ENCODE measurements around the gene HOXC11.

The HOXC11 gene

DNA sequence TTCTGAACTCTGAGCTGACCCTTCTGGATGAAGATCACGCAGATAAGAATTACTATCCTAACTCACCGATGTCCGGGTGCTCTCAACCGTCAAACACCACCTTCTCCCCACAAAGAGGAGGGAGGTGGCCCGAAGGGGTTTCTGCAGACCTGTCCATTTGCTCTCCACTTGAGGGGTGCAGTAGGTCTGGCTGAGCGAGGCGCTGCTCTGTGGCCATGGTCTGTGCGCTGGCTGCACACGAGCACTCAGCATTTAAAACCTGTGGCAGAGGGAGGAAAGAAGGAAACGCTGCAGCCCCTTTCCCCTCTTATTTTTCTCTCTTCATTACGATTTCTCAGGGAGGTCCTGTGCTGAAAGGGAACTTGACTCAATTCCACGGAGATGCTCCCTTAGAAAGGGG is 35.8 kb upstream of the HOXC11 start:
- H3K27ac ChIP-seq (ENCODE audit: low read length): no peak overlapping the region
- H3K27me3 ChIP-seq (ENCODE audit: low read depth, low read length): peaks cover 81% of the 10 kb centered on the region
- no peaks in the 10 kb centered on the region for H3K9me3 ChIP-seq (ENCODE audit: control insufficient read depth in 1 of 2, low read length in 2 of 2)
- H3K4me1 ChIP-seq (ENCODE audit: control insufficient read depth in 1 of 2, insufficient read depth in 2 of 2, low read length in 2 of 2): peaks cover 0 to 23% of the 10 kb centered on the region in 2 donors
- no peaks in the 10 kb centered on the region for H3K36me3 ChIP-seq (ENCODE audit: control insufficient read depth in 1 of 2, insufficient read depth in 2 of 2, low read length in 2 of 2)
- no peak overlapping the region for H3K4me3 ChIP-seq (ENCODE audit: low read depth in 1 of 2, low read length in 2 of 2)

- no peak overlapping the region for H3K4me3 ChIP-seq (ENCODE audit: low read depth in 1 of 2, low read length in 2 of 2)
- no peaks in the 10 kb centered on the region for H3K36me3 ChIP-seq (ENCODE audit: control insufficient read depth in 1 of 2, insufficient read depth in 2 of 2, low read length in 2 of 2)
- H3K27me3 ChIP-seq (ENCODE audit: low read depth, low read length): peaks cover 78% of the 10 kb centered on the region
- peaks cover 0 to 23% of the 10 kb centered on the region in 2 donors for H3K4me1 ChIP-seq (ENCODE audit: control insufficient read depth in 1 of 2, insufficient read depth in 2 of 2, low read length in 2 of 2)
- H3K9me3 ChIP-seq (ENCODE audit: control insufficient read depth in 1 of 2, low read length in 2 of 2): no peaks in the 10 kb centered on the region
- H3K27ac ChIP-seq (ENCODE audit: low read length): no peak overlapping the region
Observed at GRCh38 chr12:53937596-53938325, 35.2 kb upstream of the HOXC11 start.

- Histone ChIP-seq H3K27ac (ENCODE audit: low read length) (no peak within 1 kb of the TSS), H3K4me1 (ENCODE audit: control insufficient read depth in 1 of 2, insufficient read depth in 2 of 2, low read length in 2 of 2) (peaks cover 0 to 23% of the 10 kb centered on the region in 2 donors), H3K4me3 (ENCODE audit: low read depth in 1 of 2, low read length in 2 of 2) (no peak within 1 kb of the TSS), H3K36me3 (ENCODE audit: control insufficient read depth in 1 of 2, insufficient read depth in 2 of 2, low read length in 2 of 2) (no peaks in the 10 kb centered on the region), H3K27me3 (ENCODE audit: low read depth, low read length) (peaks cover 74% of the 10 kb centered on the region), H3K9me3 (ENCODE audit: control insufficient read depth in 1 of 2, low read length in 2 of 2) (no peaks in the 10 kb centered on the region)
Observed at GRCh38 chr12:53938326-53939140, 34.4 kb upstream of the HOXC11 start, which contains the start of gene HOXC13. Gene HOXC13, plus strand, starts transcription at chr12:53938831. Its CDS starts 76 bp downstream, at chr12:53938907.

DNA sequence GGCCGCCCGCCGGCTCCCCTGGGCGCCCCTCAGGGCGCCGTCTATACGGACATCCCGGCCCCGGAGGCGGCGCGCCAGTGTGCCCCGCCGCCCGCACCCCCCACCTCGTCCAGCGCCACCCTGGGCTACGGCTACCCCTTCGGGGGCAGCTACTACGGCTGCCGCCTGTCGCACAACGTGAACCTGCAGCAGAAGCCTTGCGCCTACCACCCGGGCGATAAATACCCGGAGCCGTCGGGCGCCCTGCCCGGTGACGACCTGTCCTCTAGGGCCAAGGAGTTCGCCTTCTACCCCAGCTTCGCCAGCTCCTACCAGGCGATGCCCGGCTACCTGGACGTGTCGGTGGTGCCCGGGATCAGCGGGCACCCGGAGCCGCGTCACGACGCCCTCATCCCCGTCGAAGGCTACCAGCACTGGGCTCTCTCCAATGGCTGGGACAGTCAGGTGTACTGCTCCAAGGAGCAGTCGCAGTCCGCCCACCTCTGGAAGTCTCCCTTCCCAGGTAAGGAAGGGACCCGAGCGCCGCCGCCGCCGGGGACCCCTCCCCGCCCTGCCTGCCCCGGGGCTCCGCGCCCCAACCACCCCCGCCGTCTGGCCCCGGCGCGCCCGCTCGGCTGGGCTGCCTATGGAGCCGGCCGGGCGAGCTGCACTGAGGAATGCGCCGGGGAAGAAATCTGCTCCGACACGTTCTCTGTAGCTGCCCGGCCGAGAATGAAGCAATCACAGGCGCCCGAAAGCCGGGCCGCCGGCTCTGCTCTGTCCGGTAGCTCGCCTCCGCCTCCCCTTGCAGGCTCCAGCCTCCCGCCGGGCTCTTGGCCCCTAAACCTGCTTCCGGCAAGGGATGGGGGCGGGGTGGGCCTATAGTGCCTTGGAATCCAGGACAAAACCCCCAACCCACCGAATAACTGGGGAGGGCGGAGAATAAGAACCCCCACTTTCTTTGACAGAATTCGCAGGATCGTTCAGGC is 33.5 kb upstream of the HOXC11 start:
- no peak overlapping the region for H3K4me3 ChIP-seq (ENCODE audit: low read depth in 1 of 2, low read length in 2 of 2)
- peaks cover 74% of the 10 kb centered on the region for H3K27me3 ChIP-seq (ENCODE audit: low read depth, low read length)
- no peak overlapping the region for H3K27ac ChIP-seq (ENCODE audit: low read length)
- no peaks in the 10 kb centered on the region for H3K36me3 ChIP-seq (ENCODE audit: control insufficient read depth in 1 of 2, insufficient read depth in 2 of 2, low read length in 2 of 2)
- peaks cover 0 to 23% of the 10 kb centered on the region in 2 donors for H3K4me1 ChIP-seq (ENCODE audit: control insufficient read depth in 1 of 2, insufficient read depth in 2 of 2, low read length in 2 of 2)
- no peaks in the 10 kb centered on the region for H3K9me3 ChIP-seq (ENCODE audit: control insufficient read depth in 1 of 2, low read length in 2 of 2)

- no peaks in the 10 kb centered on the region for H3K9me3 ChIP-seq (ENCODE audit: control insufficient read depth in 1 of 2, low read length in 2 of 2)
Observed at GRCh38 chr12:53940443-53941014, 32.4 kb upstream of the HOXC11 start.

GRCh38 chr12:53941187-53941586 is 31.7 kb upstream of the HOXC11 start:
- Histone ChIP-seq H3K36me3 (ENCODE audit: control insufficient read depth in 1 of 2, insufficient read depth in 2 of 2, low read length in 2 of 2) (no peaks in the 10 kb centered on the region), H3K9me3 (ENCODE audit: control insufficient read depth in 1 of 2, low read length in 2 of 2) (no peaks in the 10 kb centered on the region), H3K4me1 (ENCODE audit: control insufficient read depth in 1 of 2, insufficient read depth in 2 of 2, low read length in 2 of 2) (peaks cover 0 to 18% of the 10 kb centered on the region in 2 donors), H3K4me3 (ENCODE audit: low read depth in 1 of 2, low read length in 2 of 2) (no peak overlapping the region), H3K27me3 (ENCODE audit: low read depth, low read length) (peaks cover 75% of the 10 kb centered on the region), H3K27ac (ENCODE audit: low read length) (no peak overlapping the region)

More at GRCh38 chr12:53940443-53941014, 32.4 kb upstream of the HOXC11 start:
- H3K36me3 ChIP-seq (ENCODE audit: control insufficient read depth in 1 of 2, insufficient read depth in 2 of 2, low read length in 2 of 2): no peaks in the 10 kb centered on the region
- H3K4me3 ChIP-seq (ENCODE audit: low read depth in 1 of 2, low read length in 2 of 2): no peak overlapping the region
- H3K27ac ChIP-seq (ENCODE audit: low read length): no peak overlapping the region
- H3K27me3 ChIP-seq (ENCODE audit: low read depth, low read length): peaks cover 75% of the 10 kb centered on the region
- H3K4me1 ChIP-seq (ENCODE audit: control insufficient read depth in 1 of 2, insufficient read depth in 2 of 2, low read length in 2 of 2): peaks cover 0 to 21% of the 10 kb centered on the region in 2 donors

DNA sequence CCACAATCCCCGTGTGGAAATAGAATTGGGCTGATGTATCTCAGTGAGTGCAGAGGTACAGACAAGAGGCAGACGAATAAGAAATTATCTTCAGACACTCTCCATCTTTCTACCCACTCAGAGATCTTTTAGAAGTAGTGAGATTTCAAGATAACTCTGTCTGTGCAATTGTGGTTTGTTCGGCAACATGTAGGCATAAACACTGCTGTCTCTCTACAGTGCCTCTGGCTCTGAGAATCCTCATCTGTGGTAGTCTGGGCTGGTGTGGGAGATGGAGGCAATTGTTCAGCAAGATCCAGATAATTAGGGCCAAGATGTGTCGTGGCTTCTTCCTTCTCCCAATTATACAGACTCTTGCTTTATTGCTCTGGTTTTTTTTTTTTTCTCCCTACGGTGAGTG is 31.2 kb upstream of the HOXC11 start:
- Histone ChIP-seq H3K36me3 (ENCODE audit: control insufficient read depth in 1 of 2, insufficient read depth in 2 of 2, low read length in 2 of 2) (no peaks in the 10 kb centered on the region), H3K9me3 (ENCODE audit: control insufficient read depth in 1 of 2, low read length in 2 of 2) (no peaks in the 10 kb centered on the region), H3K4me1 (ENCODE audit: control insufficient read depth in 1 of 2, insufficient read depth in 2 of 2, low read length in 2 of 2) (peaks cover 0 to 18% of the 10 kb centered on the region in 2 donors), H3K4me3 (ENCODE audit: low read depth in 1 of 2, low read length in 2 of 2) (no peak overlapping the region), H3K27me3 (ENCODE audit: low read depth, low read length) (peaks cover 75% of the 10 kb centered on the region), H3K27ac (ENCODE audit: low read length) (no peak overlapping the region)

GRCh38 chr12:53942467-53942997 is 30.4 kb upstream of the HOXC11 start:
- Histone ChIP-seq H3K36me3 (ENCODE audit: control insufficient read depth in 1 of 2, insufficient read depth in 2 of 2, low read length in 2 of 2) (no peaks in the 10 kb centered on the region), H3K27me3 (ENCODE audit: low read depth, low read length) (peaks cover 73% of the 10 kb centered on the region), H3K4me3 (ENCODE audit: low read depth in 1 of 2, low read length in 2 of 2) (no peak overlapping the region), H3K9me3 (ENCODE audit: control insufficient read depth in 1 of 2, low read length in 2 of 2) (no peaks in the 10 kb centered on the region), H3K4me1 (ENCODE audit: control insufficient read depth in 1 of 2, insufficient read depth in 2 of 2, low read length in 2 of 2) (peaks cover 0 to 18% of the 10 kb centered on the region in 2 donors), H3K27ac (ENCODE audit: low read length) (no peak overlapping the region)

GRCh38 chr12:53944209-53944608 is 28.7 kb upstream of the HOXC11 start:
- Histone ChIP-seq H3K36me3 (ENCODE audit: control insufficient read depth in 1 of 2, insufficient read depth in 2 of 2, low read length in 2 of 2) (no peaks in the 10 kb centered on the region), H3K4me1 (ENCODE audit: control insufficient read depth in 1 of 2, insufficient read depth in 2 of 2, low read length in 2 of 2) (peaks cover 0 to 7% of the 10 kb centered on the region in 2 donors), H3K27ac (ENCODE audit: low read length) (no peak overlapping the region), H3K9me3 (ENCODE audit: control insufficient read depth in 1 of 2, low read length in 2 of 2) (no peaks in the 10 kb centered on the region), H3K4me3 (ENCODE audit: low read depth in 1 of 2, low read length in 2 of 2) (no peak overlapping the region), H3K27me3 (ENCODE audit: low read depth, low read length) (peaks cover 73% of the 10 kb centered on the region)
